ENCODE data around the gene ADD2.

GRCh38 chr2:70784320-70784719 lies 16.3 kb upstream of the ADD2 start:
- TF ChIP-seq CTCF (conservative IDR thresholded peaks at IDR 0.05; ENCODE audit: low read depth in 2 of 2) = no peak
- TF ChIP-seq EZH2phosphoT487 (IDR thresholded peaks at IDR 0.05; ENCODE audit: unreplicated experiment) = no peak
- no peak for TF ChIP-seq POLR2AphosphoS5 (IDR thresholded peaks at IDR 0.05; ENCODE audit: low read depth)
- no peak for TF ChIP-seq REST (IDR thresholded peaks at IDR 0.05; ENCODE audit: unreplicated experiment)
- TF ChIP-seq ETS1 (IDR thresholded peaks at IDR 0.05) = no peak
- TF ChIP-seq EZH2 (IDR thresholded peaks at IDR 0.05; ENCODE audit: low read depth, unreplicated experiment) = no peak
- no peak for TF ChIP-seq ZNF114 (CRISPR knock-in tag; IDR thresholded peaks at IDR 0.05)
- TF ChIP-seq CREB1 (CRISPR knock-in tag; IDR thresholded peaks at IDR 0.05; ENCODE audit: low read depth) = no peak
- no peak for TF ChIP-seq JUNB (IDR thresholded peaks at IDR 0.05; ENCODE audit: unreplicated experiment)
- TF ChIP-seq STAT1 (IDR thresholded peaks at IDR 0.05; ENCODE audit: unreplicated experiment) = no peak
- no peak for TF ChIP-seq NANOG (IDR thresholded peaks at IDR 0.05; ENCODE audit: borderline replicate concordance)

Data from GM23338 (cell line).